HepG2 (cell line): ENCODE results near the gene DRC3. TPM values are rescaled to one million over a fixed set of nuclear protein-coding genes. Genes with fewer than 3 reads are reported as not detected.

Experiments used
- CAMTA2 ChIP-seq: sonication (generic); formaldehyde crosslinking; IDR thresholded peaks from 2 replicates; pipeline ENCODE4 v1.4.0; 2020; ENCODE audit warnings: mild to moderate bottlenecking, missing genetic modification reagents, borderline replicate concordance
- CERS6 ChIP-seq: sonication (generic); formaldehyde crosslinking; IDR thresholded peaks from 2 replicates; pipeline ENCODE4 v1.5.0; 2020; ENCODE audit warnings: missing genetic modification reagents
- DMTF1 ChIP-seq: sonication (generic); formaldehyde crosslinking; IDR thresholded peaks from 2 replicates; pipeline ENCODE4 v1.4.0; 2020; ENCODE audit warnings: mild to moderate bottlenecking, missing genetic modification reagents
- EZH2 ChIP-seq: conservative IDR thresholded peaks from 2 replicates; pipeline ENCODE4 v1.6.1; 2012; ENCODE audit warnings: mild to moderate bottlenecking, low read depth, low read length, moderate library complexity
- FUBP1 ChIP-seq: sonication (generic); formaldehyde crosslinking; IDR thresholded peaks from 2 replicates; pipeline ENCODE4 v1.5.1; 2020; ENCODE audit warnings: missing genetic modification reagents, mild to moderate bottlenecking, borderline replicate concordance
- NR2F6 ChIP-seq, 2 experiments: IDR thresholded peaks; 2 replicates each; pipeline ENCODE4 v1.6.1; 2016; ENCODE audit warnings: antibody characterized with exemption in 1 of 2, mild to moderate bottlenecking in 1 of 2
- PPARG ChIP-seq: conservative IDR thresholded peaks from 2 replicates; pipeline ENCODE4 v1.6.1; 2016; ENCODE audit warnings: missing biosample characterization, missing genetic modification reagents
- STAG1 ChIP-seq: sonication (generic); formaldehyde crosslinking; IDR thresholded peaks from 2 replicates; pipeline ENCODE4 v1.4.0; 2020; ENCODE audit warnings: missing genetic modification reagents
- ZNF160 ChIP-seq: sonication (generic); formaldehyde crosslinking; IDR thresholded peaks from 2 replicates; pipeline ENCODE4 v1.8.0; 2022; ENCODE audit warnings: mild to moderate bottlenecking, inconsistent platforms, missing genetic modification reagents
- ZNF407 ChIP-seq: sonication (generic); formaldehyde crosslinking; IDR thresholded peaks from one replicate; pipeline ENCODE4 v1.5.1; 2020; ENCODE audit warnings: mild to moderate bottlenecking, missing genetic modification reagents; ENCODE audit errors: not compliant biosample characterization
- ZNF414 ChIP-seq: sonication (generic); formaldehyde crosslinking; IDR thresholded peaks from 2 replicates; pipeline ENCODE4 v1.5.0; 2020; ENCODE audit warnings: missing genetic modification reagents
- ZNF678 ChIP-seq: sonication (generic); formaldehyde crosslinking; IDR thresholded peaks from 2 replicates; pipeline ENCODE4 v1.4.0; 2020; ENCODE audit warnings: mild to moderate bottlenecking, missing genetic modification reagents
- ZNF737 ChIP-seq: sonication (generic); formaldehyde crosslinking; IDR thresholded peaks from 2 replicates; pipeline ENCODE4 v1.5.0; 2020; ENCODE audit warnings: missing genetic modification reagents, mild to moderate bottlenecking, borderline replicate concordance
- polyA plus RNA-seq, 8 experiments: library from polyadenylated mRNA; depleted of rRNA in 3 of 8; stranded (reverse) in 7 of 8; unstranded in 1 of 8; fragments of >200 nt; fragmentation: Illumina TruSeq in 4 of 8; extraction: Trizol in 4 of 8; gene quantifications; 2 replicates each; pipeline versions ENCODE4 v1.2.1 to v1.2.3, GENCODE V29; 2011 to 2016; ENCODE audit warnings: low read depth in 4 of 8, missing spikeins in 1 of 8, mixed read lengths in 1 of 8; ENCODE audit not compliant: insufficient read depth in 1 of 8
- total RNA-seq, 5 experiments: library from RNA; depleted of rRNA; stranded (reverse); fragments of >200 nt; fragmentation: Illumina TruSeq; extraction: Trizol; gene quantifications; 2 replicates each; pipeline ENCODE4 v1.2.3, GENCODE V29; 2016; ENCODE audit warnings: low read depth in 1 of 5

DRC3 gene
- total and polyA plus RNA-seq, 2 of the 13 experiments (the other 11 are each of a cell fraction or from before 2014, with no cell fraction given): 0.53 to 0.87 TPM

GRCh38 chr17:17972126-17972951 lies at the start of gene DRC3, which contains the start of gene TOM1L2 (continued):
- TF ChIP-seq ZNF407: no peak
- peak; percentile 42; the same call in 1 of the 2 replicates for TF ChIP-seq NR2F6 (IDR thresholded peaks at IDR 0.05)
- no peak for TF ChIP-seq NR2F6 (CRISPR knock-in tag; IDR thresholded peaks at IDR 0.05)
- peak; percentile 98 for TF ChIP-seq PPARG (CRISPR knock-in tag)
- TF ChIP-seq ZNF414 (CRISPR knock-in tag): no peak
- TF ChIP-seq ZNF678 (CRISPR knock-in tag): no peak
- no peak for TF ChIP-seq ZNF737 (CRISPR knock-in tag)
- TF ChIP-seq CAMTA2 (CRISPR knock-in tag): no peak
- no peak for TF ChIP-seq EZH2
- no peak for TF ChIP-seq DMTF1 (CRISPR knock-in tag)
- TF ChIP-seq FUBP1 (CRISPR knock-in tag): no peak
- TF ChIP-seq STAG1 (CRISPR knock-in tag): no peak
- TF ChIP-seq ZNF160 (CRISPR knock-in tag): no peak
- TF ChIP-seq CERS6 (CRISPR knock-in tag): 0 out of 2 replicates have a peak, but pooled peaks have one; percentile 13
